GM20000 (cell line): ENCODE measurements around the gene SRGAP2B.
"Not testable (repeated sequence)": the region's sequence is repeated elsewhere in the genome, so short reads cannot be mapped to it uniquely, and the experiment has no call there.

Experiments used
- DNase-seq: peaks from one replicate; pipeline ENCODE4 v3.0.0; 2012; ENCODE audit warnings: low spot score

Gene SRGAP2B

DNA sequence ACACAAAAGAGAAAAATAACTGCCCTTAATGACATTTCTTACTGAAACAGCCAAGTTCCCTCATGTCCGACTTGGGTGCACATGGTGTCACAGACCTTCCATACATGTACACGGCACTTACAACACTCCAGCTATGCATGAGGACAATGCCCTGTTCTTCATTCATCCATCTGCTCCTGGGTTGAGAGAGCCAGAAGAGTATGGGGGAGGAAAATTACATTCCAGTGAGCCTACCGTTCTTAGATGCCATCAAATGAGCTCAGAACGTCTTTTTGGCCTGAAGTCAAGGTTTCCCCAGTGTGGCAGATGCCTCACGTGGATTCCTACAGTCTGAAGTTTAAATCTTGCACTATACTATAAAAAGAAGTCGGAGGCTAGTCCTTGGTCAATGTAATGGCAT is 194.3 kb downstream of the SRGAP2B start:
- DNase-seq: not testable (repeated sequence)

DNA sequence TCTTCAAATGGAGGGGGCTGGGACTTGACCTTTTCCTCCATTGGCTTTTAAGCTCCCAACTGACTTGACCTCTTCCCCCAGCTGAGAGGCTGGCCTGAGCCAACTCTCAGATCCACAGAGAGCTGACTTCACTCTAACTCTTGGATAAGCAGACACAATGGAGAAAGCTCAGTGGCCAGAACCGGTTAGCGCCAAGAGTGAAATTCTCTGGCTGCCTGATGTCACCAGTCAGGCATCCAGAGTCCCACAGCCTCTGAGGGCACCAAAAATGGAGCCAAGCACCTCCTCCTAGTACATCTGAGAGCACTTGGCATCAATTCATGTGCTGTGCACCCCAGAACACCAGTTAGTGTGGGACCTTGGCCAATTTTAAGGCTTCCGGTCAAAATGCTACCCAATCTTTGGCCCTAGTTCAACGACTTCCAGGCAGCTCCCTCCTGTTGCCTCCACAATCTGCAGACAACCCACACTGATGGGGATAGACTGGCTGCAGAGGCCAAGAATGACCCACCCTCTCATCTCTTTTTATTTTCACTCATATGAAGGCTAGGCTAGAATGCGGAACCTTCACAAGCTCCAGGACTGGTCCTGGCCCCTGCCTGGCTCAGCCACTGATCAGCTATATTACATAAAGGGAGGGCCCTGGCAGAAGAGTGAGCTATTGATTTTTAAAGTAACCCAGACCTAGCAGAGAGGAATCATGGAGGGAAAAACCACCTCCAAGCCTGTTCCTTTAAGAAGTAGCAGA is 200.5 kb downstream of the SRGAP2B start:
- DNase-seq: not testable (repeated sequence)

DNA sequence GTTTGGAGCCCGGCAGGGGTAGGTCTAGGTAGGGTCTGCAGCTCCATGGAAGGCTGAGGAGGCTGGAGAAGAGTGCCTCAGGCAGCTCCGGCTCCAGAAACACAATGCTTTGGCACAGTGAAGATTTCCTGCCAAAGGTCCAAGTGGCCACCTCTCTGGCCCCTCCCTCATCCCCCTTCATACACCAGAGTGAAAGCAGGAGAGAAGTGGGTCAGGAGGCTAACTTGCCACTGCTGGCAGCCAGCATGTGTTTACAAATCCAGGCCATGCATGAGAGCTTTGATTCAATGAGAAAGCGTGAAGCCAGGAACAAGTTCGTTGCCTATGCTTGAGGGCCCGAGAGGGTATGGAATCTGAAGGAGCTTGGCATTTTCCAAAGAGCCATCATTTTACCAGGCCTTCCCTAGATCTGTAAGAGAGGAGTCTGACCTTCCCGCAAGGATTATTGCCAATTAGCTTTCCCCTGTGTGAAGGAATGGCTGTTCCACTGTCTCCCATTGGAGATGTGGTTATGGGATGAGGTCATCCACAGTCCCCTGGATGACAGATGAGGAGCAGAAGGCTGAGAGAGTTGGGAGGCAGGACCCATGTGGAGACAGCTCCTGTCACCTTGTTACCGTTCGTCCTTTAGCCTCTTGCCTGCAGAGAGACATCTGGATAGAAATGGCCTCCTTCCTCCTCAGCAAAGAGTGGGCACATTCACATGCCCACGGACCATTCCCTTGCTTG is 201.3 kb downstream of the SRGAP2B start:
- not testable (repeated sequence) for DNase-seq

DNA sequence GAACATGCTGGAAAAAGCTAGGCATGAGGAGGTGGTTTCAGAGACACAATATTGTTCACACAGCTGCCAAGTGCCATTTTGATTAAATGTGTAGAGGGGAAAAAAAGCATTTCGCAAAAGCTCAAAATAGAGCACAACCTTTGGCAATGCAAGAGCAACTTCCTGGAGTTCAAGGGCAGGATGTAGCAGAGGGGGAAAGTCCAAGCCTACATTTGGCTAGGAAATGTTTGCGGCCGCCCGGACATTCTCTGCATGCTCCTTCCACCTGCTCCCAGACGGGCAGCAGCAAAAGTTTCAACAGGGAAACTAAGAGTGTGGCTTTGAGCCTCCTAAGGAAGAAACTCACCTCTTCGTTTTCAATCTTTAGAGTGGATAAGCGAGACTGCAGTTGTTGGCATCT is 202.1 kb downstream of the SRGAP2B start:
- DNase-seq: not testable (repeated sequence)

DNA sequence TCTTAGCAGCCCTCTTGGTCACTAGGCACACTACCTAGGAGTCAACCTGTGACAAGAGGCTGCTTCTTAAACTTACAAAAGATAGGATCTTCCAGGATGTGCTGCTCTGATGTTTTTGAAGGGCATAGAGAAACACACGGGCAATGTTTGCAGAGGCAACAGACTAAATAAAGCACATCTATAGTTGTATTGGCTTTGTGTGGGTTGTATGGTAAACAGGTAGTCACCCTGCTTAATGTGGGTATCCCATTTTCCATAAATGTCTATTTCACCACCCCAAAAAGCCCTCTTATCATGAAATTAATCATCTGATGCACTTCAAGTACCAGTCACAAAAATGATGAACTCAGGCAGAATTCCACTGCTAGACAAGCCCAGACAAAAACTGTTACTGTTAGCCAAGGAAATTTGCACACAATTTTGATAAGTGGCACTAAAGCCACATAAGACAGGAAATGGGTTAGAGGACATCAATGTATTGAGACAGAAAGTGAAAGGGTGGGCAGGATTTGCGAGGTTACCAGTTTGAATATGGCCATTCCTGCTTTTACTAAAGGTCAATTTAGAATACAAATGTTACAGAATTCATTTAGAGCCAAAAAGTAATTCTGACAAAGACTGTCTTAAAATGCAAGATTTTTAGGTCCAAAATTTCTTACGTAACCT is 205.5 kb downstream of the SRGAP2B start:
- not testable (repeated sequence) for DNase-seq

DNA sequence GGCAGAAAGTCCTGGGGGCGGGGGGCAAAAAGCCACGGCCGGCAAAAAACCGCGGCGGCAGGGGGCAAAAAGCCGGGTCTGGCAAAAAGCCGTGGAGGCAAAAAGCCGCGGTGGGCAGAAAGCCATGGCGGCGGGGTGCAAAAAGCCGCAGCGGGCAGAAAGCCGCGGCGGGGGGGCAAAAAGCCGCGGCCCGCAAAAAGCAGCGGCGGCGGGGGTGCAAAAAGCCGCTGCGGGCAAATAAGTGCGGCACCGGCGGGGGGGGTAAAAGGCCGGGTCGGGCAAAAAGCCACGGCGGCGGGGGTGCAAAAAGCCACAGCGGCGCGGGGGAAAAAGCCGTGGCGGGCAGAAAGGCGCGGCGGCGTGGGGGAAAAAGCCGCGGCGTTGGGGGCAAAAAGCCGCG is 212.1 kb downstream of the SRGAP2B start:
- DNase-seq: not testable (repeated sequence)

DNA sequence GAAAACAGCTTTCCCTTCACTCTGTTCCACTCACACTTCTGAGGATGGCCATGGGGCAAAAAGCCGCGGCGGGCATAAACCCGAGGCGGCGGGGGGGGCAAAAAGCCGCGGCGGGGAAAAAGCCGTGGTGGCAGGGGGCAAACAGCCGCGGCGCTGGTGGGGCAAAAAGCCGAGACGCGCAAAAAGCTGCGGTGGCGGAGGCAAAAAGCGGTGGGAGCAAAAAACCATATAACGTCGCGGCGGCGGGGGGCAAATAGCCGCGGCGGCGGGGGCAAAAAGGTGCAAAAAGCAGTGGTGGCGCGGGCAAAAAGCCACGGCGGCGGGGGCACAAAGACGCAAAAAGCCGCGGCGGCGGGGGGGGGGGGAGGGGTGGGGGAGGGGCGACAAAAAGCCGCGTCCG is 212.8 kb downstream of the SRGAP2B start:
- DNase-seq: not testable (repeated sequence)

DNA sequence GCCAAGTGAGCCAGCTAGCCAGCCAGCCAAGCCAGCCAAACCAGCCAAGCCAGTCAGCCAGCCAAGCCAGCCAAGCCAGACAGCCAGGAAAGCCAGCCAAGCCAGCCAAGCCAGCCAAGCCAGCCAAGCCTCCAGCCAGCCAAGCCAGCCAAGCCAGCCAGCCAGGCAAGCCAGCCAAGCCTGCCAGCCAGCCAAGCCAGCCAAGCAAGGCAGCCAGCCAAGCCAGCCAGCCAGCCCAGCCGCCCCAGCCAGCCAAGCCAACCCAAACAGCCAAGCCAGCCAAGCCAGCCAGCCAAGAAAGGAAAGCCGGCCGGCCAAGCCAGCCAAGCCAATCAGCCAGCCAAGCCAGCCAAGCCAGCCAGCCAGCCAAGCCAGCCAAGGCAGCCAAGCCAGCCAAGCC is 236.5 kb downstream of the SRGAP2B start:
- DNase-seq: not testable (repeated sequence)
